Stimulated activated CD4-positive, alpha-beta T cell treated with anti-CD3 and anti-CD28 coated beads, Interleukin-15, amount 100 ng/mL, for 1 hour (primary cell): ENCODE results near the gene PRDM2.

Source experiments
- DNase-seq, 2 donors: peaks; one replicate each; pipeline ENCODE4 v3.0.0-alpha.2; 2020; ENCODE audit warnings: low read depth in 1 of 2, low spot score in 1 of 2

PRDM2 gene

GRCh38 chr1:13786541-13786940 is 86.6 kb downstream of the PRDM2 start:
- no peak for DNase-seq

DNA sequence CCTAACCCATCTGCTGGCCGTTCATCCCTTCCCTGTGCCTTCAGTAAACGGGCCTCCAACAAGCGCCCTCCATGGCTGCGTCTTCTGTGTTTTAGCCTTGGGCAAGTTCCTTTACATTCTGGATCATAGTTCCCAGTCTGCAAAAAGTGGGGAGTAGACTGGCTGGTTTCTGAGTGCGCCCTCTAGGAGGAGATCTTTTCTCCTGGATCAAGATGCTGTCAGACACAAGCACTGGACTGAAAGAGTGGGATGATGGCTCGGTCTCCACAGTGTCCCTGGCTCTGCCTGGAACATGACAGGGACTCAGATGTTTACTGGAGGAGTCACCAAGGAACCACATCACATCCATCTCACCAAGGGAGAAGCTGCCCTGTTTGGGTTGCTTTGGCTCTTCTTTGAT is 88.8 kb downstream of the PRDM2 start:
- no peak for DNase-seq

GRCh38 chr1:13790290-13791030 is 90.5 kb downstream of the PRDM2 start:
- no peak for DNase-seq

- DNase-seq, result no peak
Measured at GRCh38 chr1:13792419-13792818, 92.4 kb downstream of the PRDM2 start.

DNA sequence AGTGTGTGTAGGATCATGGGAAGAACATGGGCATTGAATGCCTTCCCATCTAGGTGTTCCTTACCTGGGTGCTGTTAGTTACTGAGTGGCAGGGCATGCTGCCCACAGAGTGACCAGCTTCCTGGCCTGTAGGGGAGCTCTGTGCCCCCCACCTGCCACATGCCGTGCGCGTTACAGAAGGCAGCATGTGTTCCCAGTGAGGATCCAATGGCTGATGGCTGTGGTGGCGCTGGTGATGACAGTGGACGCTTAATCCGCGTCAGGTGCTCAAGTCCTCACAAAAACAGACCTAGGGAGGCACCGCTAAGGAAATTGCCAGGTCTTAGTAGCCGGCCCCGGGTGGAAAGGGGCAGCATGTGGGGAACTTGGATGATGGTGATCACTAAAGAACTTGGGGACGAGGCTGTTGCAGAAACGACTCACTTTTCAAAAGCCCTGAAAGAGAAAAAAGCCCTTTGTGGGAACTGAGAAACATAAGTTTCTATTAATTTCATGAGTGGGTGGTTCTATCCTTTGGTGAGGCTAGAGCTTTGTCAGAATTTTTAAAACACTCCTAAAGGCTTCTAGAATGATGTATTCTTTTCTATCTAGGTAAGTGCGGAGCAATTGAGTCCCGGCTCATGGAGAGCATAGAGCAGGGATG is 93.2 kb downstream of the PRDM2 start:
- no peak for DNase-seq

GRCh38 chr1:13794231-13795187 is 94.5 kb downstream of the PRDM2 start:
- no peak for DNase-seq

GRCh38 chr1:13797397-13797796 is 97.4 kb downstream of the PRDM2 start:
- no peak for DNase-seq

- DNase-seq, result no peak
Measured at GRCh38 chr1:13798120-13798519, 98.1 kb downstream of the PRDM2 start.

DNA sequence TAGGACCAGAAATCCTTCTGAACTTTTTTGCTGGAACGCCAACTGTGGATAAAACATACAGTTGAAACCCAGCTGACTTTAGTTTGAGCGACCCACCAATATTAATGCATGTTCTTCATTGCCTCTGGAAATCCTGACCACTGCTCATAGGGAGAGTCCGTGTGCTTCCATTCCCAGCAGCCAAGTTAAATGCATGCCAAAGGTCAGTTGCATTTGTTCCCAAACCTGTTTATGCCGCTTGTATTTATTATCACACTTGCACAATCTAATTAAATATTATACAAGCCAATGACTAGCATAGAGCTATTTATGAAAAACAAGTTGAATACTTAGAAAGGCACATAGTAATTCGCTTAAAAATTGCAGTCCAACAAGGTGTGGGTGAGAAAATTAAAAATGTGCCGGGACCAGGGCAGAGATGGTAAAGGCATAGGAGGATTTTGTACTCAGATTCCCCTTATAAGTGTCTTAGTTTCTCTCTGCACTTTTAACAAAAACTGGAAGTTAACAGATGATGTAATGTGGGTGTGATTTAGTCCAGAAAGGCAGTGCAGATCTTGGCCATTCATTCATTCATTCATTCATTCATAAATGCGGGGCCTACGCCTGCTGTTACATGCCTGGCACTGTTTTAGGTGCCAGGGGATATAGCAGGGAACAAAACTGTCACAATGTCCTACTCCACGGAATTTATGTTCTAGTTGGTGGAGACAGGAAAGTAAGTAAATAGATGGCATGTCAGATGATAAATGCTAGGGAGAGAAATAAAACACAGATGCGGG is 99.7 kb downstream of the PRDM2 start:
- no peak for DNase-seq

DNA sequence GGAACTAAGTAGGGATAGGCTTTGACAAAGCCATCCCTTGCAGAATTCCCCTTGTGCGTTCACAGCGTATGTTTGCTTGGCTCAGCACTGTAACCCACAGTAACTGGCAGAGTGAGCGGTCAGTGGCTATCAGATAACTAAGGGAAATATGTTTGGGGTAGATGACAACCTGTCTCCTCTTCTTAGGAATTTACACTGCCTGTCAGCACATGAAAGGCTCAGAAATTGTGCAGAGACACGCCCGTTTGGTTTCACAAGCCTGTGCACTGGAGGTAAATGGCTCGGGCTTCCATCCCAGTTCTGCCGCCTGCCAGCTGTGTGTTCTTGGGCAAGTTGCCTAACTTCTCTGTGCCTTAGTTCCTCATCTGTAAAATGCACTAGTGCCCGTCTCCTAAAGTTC is 101.2 kb downstream of the PRDM2 start:
- DNase-seq, result no peak

- DNase-seq, result no peak
Measured at GRCh38 chr1:13801655-13802486, 101.9 kb downstream of the PRDM2 start.

GRCh38 chr1:13802782-13803545 is 103.0 kb downstream of the PRDM2 start:
- DNase-seq, result no peak

GRCh38 chr1:13803546-13804239 is 103.7 kb downstream of the PRDM2 start:
- no peak for DNase-seq

- DNase-seq, result no peak
Measured at GRCh38 chr1:13804240-13804633, 104.2 kb downstream of the PRDM2 start.

- no peak for DNase-seq
Measured at GRCh38 chr1:13805431-13805830, 105.4 kb downstream of the PRDM2 start.

DNA sequence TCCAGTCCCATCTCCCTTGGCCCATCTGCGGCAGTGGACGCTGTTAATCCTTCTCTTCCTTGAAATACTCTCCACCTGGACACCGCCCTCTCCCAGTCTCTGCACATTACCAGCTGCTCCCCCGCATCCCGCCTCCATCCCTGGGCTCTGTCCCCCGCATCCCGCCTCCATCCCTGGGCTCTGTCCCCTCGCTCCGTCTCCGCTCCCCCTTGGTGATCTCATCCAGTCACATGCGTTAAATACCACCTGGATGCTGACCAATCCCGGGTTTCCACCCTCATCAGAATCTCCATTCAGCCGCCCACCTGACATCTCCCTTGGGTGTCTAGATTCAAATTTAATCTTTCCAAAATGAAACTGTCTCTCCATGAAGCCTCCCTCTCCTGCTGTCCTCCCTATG is 106.1 kb downstream of the PRDM2 start:
- no peak for DNase-seq

DNA sequence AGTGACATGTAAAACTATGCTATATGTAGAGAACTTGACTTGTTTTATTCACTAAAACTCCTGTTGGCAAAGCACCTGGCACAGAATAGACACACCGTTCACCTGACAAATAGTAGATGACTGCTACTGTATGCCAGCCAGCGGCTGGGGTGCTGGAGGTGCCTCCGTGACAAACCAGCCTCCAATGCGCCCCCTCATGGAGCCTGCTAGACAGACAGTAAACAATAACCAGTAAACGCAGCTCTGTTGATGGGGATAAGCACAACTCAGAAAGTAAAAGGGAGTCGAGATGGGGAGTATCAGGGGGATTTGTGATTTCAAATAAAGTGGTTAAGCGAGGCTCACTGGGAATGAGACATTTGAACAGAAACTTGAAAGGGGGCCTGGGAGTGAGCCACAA is 107.2 kb downstream of the PRDM2 start:
- no peak for DNase-seq

DNA sequence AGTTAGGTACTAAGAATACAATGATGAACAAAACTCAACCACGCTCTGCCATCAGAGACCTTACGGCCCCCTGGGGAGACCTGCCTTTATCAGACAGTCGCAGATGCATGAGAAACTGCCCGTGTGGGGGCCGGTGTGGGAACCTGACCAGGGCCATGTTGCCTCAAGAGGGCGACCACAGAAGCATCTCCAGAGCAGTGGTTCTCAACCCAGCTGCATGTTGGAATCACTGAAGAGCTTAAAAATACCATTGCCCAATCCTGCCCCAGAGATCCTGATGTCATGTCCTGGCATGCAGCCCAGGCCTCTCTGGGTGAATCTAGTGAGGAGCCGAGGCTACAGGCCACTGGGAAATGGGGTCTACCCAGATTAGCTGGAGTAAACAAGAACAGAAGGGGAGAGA is 108.7 kb downstream of the PRDM2 start:
- no peak for DNase-seq
